IPS-NIHi7 (cell line): ENCODE results near the gene KRT10.
A peak's percentile ranks its signal among the peaks of the same experiment; 100 is the strongest.

Experiments used
- DNase-seq: peaks from one replicate; pipeline ENCODE4 v3.0.0; 2012; ENCODE audit warnings: mixed read lengths; ENCODE audit errors: extremely low spot score

KRT10 gene

DNA sequence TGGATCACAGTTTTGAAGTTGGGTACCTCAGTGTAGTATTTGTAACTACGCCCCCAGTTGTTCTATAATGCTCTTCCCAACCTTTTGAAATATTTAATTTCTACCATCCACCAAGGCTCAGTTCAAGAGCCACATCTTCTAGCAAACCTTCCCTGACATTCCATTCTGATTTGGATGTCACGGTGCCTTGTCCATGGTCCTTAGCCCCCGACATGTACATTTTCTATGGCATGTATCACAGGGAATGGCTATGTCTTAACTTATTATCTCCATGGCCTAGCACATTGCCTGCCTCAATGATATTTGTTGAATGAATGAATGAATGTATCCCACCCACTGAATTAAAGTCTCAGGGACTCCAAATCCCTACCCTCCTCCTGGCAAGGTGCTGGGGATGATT is 16.3 kb downstream of the KRT10 start:
- no peak for DNase-seq

DNA sequence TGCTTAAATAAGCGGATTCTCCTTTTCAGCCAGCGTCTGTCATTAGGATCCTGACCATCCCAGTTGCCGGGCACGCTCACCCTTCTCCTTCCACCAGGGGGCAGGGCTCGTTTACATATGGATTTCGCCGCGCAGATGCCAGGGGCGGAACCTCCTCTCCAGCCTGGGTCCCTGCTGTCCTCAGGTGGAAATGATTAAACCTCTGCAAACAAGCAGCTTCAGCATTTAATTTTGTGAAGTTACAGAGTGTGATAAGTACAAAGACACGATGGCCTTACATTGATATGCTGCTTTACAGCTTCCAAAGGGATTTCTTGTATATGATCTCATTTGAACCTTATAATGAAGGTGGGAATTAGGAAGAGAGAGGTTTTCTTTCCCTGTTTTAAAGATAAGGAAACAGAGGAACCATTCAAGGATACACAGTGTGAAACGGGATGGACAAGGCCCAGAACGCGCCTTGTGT is 18.8 kb downstream of the KRT10 start:
- DNase-seq = peak; percentile 90

DNA sequence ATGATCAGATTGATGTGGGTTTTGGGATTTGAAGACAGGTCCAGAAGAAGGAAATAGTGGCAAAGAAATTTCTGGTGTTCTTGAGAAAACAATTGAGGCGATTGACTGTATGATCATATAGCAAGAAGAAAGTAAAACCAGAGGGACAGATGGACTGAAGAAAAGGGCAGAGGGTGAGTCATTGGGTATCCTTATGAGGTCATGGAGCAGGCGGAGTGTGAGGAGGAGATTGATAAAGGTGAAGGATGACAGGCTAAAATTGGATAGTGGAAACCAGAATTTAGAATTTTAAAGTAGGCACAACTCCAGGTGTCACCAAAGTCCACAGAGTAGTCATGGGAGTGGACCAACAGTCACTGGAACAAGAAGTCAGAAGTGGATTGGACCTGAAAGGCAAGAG is 21.3 kb downstream of the KRT10 start:
- DNase-seq = no peak

DNA sequence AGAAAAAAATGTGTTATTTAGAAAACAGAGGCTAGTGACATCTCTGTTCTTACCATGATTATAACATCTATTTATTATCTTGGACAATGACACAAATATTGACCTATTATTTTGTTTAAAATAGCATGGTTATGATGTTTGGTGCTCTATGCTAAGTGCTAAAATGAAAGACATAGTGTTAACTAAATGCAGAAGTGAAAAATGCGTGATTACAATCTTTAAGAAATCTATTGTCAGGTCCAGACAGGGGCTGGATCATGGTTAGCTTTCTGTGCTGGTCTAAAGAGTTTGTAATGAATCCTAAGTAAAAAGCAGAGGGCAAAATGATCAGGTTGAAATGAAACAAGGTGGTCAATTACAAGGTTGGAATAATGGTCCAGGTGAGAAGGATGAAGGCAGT is 22.0 kb downstream of the KRT10 start:
- DNase-seq = no peak

DNA sequence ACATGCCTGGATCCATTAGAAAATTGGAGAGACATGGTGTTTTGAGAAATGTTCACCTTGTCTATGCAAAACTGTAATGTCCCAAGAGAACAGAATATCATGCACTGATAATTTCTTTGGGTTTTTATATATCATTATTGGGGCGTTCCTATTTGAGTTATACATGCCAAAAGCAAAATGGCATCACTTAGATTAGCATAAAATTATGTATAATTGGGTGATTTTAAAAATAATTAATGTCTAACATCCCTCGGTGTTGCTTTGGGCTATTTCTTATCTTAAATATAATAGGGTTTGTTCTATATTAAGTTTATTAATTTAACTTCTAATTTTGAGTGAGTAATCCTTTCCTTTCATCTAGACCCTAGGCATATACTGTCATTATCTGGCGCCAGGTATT is 22.6 kb downstream of the KRT10 start, which contains the start of gene KRT28:
TSS of gene KRT28 (minus strand) at position 101 of the 400 bp plus-strand sequence. CDS start at position 35, 66 bp downstream.
- no peak for DNase-seq

DNA sequence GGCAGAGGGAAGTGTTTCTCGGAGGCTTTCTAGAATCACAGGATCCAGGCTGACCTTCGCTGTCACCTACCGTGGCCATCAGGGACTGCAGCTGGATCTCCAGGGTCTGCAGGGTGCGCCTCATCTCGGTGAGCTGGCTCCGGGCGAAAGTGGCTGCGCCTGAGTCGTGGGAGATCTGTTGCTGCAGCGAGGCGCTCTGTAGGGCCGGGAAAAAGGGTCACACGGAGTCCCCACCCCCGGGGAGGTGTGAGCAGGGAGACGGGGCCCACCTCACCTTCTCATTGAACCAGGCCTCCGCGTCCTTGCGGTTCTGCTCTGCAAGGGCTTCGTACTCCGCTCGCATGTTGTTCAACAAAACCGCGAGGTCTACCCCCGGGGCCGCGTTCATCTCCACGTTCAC is 25.6 kb downstream of the KRT10 start:
- DNase-seq = no peak

DNA sequence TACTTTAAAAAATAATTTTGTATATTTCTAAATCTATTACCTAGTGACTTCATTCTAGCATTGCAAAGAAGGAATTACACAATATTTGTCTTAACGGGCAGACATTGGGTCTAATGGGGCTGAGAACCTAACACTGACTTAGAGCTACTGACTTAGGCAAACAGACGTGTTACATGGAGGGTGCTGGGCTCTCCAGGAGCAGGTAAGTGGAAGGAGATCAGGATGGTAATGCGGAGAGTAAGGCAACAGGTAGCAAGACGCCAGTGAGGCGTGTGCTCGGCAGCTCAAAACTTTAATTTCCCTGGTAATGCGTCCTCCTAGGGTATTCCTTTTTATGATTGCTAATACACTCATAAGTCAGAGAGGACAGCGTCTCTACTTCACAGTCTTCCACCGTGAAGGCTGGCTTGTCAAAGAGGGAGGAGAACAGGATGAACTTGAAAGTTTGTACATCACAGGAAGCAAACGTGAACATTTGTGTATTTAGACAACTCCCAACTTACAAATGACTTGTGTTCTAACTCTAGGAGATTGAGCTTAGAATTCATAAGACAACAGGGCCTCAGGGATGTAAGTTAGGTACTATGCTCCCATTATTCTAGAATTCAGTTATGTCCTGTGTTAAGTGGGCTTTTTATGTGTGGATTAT is 27.3 kb downstream of the KRT10 start:
- DNase-seq = no peak

DNA sequence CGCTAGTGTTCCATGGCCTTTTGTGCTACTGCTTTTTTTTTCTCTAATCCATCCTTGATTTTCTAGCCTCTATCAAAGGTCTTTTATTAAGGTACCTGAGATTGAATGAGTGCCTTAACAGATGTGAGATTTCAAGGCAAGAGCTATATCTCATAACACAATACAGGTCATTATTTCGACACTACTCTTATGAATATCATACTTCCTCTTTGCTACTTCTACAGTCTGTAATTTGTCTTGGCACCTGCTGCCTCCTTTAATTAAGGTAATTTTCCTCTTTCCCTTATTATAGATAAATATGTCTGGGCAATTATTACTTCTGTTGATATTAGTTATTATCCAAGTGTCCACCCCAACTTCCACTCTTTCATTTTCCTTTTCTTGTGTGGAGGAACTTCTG is 27.9 kb downstream of the KRT10 start:
- no peak for DNase-seq

DNA sequence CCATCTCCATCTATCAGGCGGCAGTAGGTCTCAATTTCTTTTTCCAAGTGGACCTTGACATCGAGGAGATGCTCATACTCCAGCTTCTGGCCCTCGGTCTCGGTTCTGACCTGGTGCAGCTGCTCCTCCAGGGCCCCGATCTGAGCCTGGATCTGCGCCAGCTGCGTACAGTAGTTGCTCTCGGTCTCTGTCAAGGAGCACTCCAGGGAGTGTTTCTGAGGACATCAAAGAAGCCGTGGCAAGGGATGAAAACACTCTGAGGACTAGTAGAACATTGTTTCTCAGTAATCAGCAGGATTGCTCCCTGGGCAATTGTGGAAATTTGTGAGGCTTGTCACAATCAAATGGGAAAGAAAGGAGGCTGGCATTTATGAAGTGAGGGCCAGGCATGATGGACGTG is 28.6 kb downstream of the KRT10 start:
- no peak for DNase-seq

DNA sequence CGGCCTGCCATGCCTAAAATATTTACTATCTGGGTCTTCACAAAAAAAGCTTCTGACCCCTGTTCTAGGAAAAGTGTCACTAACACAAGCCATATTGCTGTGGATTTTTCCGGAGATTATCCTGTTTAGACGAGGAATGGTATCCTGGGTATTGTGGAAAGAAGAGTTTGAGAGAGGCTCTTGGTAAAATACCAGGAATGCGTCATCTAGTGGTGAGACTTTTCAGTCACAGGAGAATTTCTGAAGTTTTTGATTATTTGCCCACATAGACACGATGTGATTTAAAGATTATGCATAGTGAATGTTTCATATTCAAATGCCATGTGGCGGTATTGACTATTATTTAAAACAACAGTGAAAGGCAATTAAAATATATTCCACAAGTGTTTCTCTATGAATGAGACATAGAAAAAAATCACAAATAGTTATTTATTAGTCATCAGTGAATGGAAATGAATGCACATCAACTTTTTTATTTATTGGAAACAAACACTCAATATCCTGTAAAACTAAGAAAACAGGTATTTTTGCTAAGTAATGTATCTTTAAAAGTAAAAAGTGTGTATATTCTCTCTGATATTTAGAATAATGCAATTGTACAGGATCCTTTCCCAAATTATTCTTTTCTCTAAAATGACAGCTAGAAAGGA is 30.5 kb downstream of the KRT10 start:
- peak; percentile 30 for DNase-seq

DNA sequence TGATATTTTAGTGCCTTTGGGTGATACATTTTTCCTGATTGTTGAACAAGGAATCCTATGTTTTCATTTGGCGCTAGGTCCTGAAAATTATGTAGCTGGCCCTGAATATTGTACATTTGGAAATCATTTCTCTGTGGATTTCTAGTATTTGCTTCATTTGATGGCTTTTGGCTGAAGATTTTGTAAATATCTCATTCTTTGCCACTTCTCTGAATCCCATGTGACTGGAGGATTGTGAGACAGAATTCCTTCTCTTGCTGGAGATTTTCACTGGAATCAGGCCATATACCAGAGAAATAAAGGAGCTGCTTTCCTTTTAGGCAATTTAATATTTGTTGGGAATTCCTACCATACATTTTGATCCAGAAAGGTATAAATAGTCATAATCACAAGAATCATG is 31.3 kb downstream of the KRT10 start:
- no peak for DNase-seq

DNA sequence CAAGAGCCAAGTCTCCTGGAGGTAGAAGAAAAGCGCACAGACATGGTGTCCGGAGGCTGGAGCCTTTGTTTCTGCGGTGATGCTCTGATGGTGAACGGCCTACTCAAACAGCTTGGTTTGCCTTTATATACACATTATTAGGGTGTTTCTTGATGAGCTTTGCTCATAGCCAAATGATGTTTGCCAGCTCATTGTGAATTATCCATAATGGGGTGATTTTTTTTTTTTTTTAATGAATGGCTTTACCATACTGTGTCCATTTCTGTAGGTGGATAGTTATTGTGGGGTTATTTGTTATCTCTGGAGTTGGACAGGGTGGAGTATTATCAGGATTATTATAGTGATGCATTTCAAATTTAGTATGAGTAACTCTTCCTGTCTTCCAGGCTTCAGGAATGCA is 40.0 kb downstream of the KRT10 start, which contains the start of gene KRT27:
TSS of gene KRT27 (minus strand) at position 101 of the 400 bp plus-strand sequence. CDS start at position 44, 57 bp downstream.
- DNase-seq = no peak

DNA sequence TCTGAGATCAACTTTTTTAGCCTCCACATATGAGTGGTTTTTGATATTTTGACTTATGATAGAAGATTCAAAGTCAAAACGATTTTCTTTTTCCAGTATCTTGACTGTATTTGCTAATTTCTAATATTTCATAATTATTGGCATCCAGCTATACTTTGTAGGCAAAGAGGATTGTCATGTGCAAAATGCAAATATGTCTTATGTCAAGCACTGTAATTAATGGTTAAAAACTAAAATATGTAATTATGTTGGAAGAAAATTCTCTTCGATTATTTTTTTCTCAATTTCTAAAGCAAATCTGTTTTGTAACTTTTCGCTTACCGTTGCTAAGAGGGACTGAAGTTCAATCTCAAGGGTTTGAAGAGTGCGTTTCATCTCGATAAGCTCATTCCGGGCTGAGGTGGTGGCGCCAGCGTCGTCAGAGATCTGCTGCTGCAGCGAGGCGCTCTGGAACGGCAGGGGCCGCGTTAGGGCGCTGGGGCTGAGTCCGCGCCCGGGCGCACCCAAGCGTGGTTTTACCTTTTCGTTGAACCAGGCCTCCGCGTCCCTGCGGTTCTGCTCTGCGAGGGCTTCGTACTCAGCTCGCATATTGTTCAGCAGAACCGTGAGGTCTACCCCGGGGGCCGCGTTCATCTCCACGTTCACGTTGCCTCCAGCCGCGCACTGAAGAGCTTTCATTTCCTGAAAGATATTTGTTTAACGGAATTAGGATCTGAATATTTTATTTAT is 43.1 kb downstream of the KRT10 start:
- DNase-seq = peak; percentile 37

DNA sequence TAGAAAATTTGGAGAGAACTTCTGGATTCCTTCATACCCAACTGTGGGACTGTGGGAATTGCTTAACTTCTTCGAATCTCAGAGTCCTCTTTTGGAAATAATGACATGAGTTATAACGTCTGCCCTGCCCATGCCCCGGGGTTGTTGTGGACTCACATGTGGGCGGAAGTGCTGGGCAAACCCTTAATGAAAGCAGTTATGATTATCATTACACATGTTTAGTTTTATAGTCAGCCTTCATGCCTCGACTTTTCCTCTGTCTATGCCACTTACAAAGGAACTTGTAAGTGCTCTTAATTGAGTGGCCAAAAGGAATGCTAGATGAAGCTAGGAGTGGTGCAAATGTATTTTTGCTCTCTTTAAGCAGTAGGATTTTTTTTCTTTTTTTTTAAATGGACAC is 44.0 kb downstream of the KRT10 start:
- no peak for DNase-seq

DNA sequence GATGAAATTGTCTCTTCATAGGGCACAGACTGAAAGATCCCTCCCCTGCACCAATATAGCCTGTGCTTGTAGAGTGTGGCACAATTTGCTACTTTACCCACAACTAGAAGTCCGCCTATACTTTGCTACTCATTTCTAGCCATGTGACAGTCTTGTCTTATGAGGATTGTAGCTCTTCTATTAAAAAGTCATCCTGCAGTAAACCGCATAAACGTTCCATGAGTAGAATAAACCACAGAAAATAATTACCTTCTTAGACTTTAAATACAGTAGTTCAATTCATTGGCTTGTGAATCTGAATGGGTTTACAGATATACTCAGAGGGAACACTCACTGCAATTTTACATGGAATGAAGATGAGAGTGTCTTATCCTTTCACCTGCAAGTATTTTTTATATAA is 44.4 kb downstream of the KRT10 start:
- DNase-seq = no peak

DNA sequence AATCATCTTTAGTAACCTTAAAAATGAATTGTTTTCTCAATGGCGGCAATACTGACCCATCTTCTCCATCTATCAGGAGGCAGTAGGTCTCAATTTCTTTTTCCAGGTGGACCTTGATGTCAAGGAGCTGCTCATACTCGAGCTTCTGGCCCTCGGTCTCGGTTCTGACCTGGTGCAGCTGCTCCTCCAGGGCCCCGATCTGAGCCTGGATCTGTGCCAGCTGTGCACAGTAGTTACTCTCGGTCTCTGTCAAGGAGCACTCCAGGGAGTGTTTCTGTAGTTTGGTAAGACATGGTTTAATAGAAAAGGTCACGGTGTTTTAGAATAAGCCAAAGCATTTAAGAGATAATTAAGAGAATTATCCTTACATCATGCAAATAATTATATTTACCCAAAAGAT is 45.0 kb downstream of the KRT10 start:
- no peak for DNase-seq

DNA sequence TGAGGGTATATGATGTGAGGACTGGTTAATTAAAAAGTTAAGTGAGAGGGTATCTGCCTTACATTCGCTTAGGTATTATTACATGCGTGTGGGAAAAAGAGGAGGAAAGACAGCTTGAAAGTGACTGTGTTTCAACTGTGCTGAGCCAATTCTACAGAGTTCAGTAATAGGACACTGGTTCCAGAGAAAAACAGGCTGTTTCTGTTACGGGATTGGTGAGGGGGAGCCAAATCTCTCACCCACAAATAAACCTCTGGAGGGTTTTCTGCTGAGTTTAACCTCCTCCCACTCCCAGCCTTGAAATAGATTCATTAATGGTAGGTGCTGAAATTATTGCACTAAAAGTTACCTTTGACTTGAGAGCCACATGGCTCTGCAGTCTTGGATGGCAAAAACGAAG is 46.5 kb downstream of the KRT10 start:
- DNase-seq = no peak

DNA sequence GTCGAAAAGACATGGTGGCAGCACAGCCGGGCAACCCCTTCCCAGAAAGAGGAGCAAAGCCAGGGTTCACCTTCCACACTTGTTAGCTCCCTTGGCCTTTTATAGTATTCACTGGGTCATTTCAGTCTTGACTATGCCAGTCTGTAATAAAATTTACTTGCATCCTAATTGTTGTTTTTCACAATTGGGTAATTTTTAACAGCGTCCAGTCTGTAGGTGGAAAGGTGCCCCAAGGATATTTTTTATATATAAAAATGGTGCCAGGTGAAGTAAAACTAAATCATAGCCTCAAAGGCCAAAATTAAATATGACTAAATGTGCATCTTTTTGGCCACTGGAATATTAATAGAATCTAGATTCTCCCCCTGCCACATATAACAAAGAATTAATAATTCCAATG is 50.3 kb downstream of the KRT10 start, which contains the start of gene KRT26:
TSS of gene KRT26 (minus strand) at position 101 of the 400 bp plus-strand sequence. CDS start at position 13, 88 bp downstream.
- DNase-seq = no peak
